Calu3 (cell line): Measurements from ENCODE around the gene RBPMS2. TPM values are rescaled to one million over a fixed set of nuclear protein-coding genes. Genes with fewer than 3 reads are reported as not detected.
A peak's percentile ranks its signal among the peaks of the same experiment; 100 is the strongest.

ENCODE experiments used
- BruUV-seq: library from RNA; stranded (reverse); fragments of 400-500 nt; replicated peaks from 2 replicates; lab custom pipeline; 2021; lab: Mats Ljungman, UMichigan
- CTCF ChIA-PET: fragments of 300-600 bp; sonication (Branson Sonifier 250); formaldehyde crosslinking; loops from one replicate; lab custom pipeline; 2022; ENCODE audit warnings: antibody characterized with exemption; lab: Charles Lee
- DNase-seq: peaks from one replicate; pipeline ENCODE4 v3.0.0; 2022
- H3K27ac Mint-ChIP-seq: one replicate; pipeline ENCODE4 v1.8.0; 2022; ENCODE audit warnings: mixed read lengths; ENCODE audit not compliant: unreplicated experiment
- H3K27me3 Mint-ChIP-seq: one replicate; pipeline ENCODE4 v1.8.0; 2022; ENCODE audit warnings: mixed read lengths; ENCODE audit not compliant: unreplicated experiment
- H3K36me3 Mint-ChIP-seq: one replicate; pipeline ENCODE4 v1.8.0; 2022; ENCODE audit warnings: mild to moderate bottlenecking, moderate library complexity, mixed read lengths; ENCODE audit not compliant: insufficient read depth, unreplicated experiment
- H3K4me1 Mint-ChIP-seq: one replicate; pipeline ENCODE4 v1.8.0; 2022; ENCODE audit warnings: mild to moderate bottlenecking, low read depth, mixed read lengths; ENCODE audit not compliant: unreplicated experiment
- H3K4me3 Mint-ChIP-seq: one replicate; pipeline ENCODE4 v1.8.0; 2022; ENCODE audit warnings: mild to moderate bottlenecking, low read depth, moderate library complexity, mixed read lengths; ENCODE audit not compliant: unreplicated experiment
- H3K9me3 Mint-ChIP-seq: one replicate; pipeline ENCODE4 v1.8.0; 2022; ENCODE audit warnings: low read depth, mixed read lengths; ENCODE audit not compliant: unreplicated experiment
- intact Hi-C: fragments of 100-400 bp; cut with micrococcal nuclease; formaldehyde crosslinking; loops from one replicate; pipeline ENCODE4 v1.10.0; 2022; ENCODE audit not compliant: unreplicated experiment
- total RNA-seq: library from RNA; stranded (reverse); gene quantifications from 2 replicates; pipeline ENCODE4 v1.2.3, GENCODE V29; 2022
- TF ChIP-seq, protein P1 (sequence below): fragments of 200-600 bp; IDR thresholded peaks from one replicate; pipeline ENCODE4 v1.8.0; 2022; ENCODE audit warnings: antibody characterized with exemption; ENCODE audit not compliant: unreplicated experiment

RBPMS2 gene
- total RNA-seq, 1 experiment from 2014 or later: 1.4 TPM

DNA sequence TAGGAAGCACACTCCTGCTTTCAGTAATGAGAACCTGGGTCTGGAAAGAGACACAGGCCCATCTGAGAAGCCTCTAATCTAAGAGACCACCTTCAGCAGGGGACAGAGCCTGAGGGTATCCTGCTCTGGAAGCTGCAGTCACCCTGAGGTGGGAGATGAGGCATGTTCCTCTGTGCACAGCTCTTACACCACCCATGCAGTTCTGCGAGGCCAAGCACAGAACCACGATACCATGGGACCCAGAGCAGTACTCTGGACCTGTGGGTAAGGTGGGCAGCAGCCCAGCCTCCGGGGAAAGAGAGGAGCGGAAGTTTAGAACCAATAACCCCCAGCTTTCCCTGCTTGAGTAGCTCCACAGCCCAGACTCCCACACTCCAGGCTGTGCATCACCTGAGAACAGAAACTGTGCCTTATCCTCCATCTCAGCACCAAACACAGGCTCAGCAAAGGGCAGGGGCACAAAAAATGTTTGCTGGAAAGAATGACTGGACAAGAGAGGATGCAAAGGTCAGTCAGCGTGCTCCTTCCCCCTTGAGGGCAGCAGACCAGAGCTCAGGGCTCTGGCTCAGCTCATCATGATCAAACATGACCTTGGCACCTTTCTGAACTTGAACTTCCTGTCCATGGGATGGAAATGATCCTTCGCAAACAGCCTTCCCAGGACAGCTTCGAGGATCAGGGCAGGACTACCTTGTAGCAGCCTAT, 43.1 kb downstream of the RBPMS2 start:
- H3K27ac Mint-ChIP-seq: no peak overlapping the region
- TF ChIP-seq, protein P1, sequence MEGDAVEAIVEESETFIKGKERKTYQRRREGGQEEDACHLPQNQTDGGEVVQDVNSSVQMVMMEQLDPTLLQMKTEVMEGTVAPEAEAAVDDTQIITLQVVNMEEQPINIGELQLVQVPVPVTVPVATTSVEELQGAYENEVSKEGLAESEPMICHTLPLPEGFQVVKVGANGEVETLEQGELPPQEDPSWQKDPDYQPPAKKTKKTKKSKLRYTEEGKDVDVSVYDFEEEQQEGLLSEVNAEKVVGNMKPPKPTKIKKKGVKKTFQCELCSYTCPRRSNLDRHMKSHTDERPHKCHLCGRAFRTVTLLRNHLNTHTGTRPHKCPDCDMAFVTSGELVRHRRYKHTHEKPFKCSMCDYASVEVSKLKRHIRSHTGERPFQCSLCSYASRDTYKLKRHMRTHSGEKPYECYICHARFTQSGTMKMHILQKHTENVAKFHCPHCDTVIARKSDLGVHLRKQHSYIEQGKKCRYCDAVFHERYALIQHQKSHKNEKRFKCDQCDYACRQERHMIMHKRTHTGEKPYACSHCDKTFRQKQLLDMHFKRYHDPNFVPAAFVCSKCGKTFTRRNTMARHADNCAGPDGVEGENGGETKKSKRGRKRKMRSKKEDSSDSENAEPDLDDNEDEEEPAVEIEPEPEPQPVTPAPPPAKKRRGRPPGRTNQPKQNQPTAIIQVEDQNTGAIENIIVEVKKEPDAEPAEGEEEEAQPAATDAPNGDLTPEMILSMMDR: no peak

DNA sequence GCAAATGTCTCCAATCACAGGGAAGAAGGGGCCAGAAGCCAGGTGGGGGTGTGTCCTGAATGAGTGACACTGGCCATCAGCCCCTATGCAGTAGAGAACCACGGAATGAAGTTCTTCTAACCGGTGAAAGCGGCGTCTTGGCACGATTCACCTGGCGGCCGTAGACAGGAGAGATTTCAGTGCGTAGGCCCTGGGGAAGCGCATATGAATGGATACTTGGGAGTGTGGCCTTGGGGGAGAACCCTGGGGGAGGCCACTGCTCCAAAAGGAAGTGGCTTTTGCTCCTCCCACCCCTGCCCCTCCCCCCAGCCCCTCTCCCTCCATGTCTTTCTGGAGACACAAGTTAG, 43.6 kb downstream of the RBPMS2 start:
- H3K27me3 Mint-ChIP-seq: peaks cover 16% of the 10 kb centered on the region
- no peak for DNase-seq
- TF ChIP-seq, protein P1: no peak
- intact Hi-C loops: loop anchor here (1.0 kb wide), 2 partner anchors 79 to 174 kb away; no protein-coding TSS in a partner anchor
- H3K36me3 Mint-ChIP-seq: no peaks in the 10 kb centered on the region
- CTCF ChIA-PET: interaction anchor here (1.2 to 3.7 kb wide), 4 partner anchors 9 to 173 kb away, joined by 4 to 30 read pairs (median 7); no protein-coding TSS in a partner anchor
- BruUV-seq: no TSS peak
- no peak overlapping the region for H3K4me3 Mint-ChIP-seq
- H3K9me3 Mint-ChIP-seq: no peaks in the 10 kb centered on the region
- peaks cover 8% of the 10 kb centered on the region for H3K4me1 Mint-ChIP-seq
- H3K27ac Mint-ChIP-seq: no peak overlapping the region

More for the DNA sequence above, 43.1 kb downstream of the RBPMS2 start:
- DNase-seq: no peak
- no TSS peak for BruUV-seq
- H3K4me1 Mint-ChIP-seq: peaks cover 8% of the 10 kb centered on the region
- H3K4me3 Mint-ChIP-seq: no peak overlapping the region
- no peaks in the 10 kb centered on the region for H3K36me3 Mint-ChIP-seq
- CTCF ChIA-PET: interaction anchor here (0.6 to 3.7 kb wide), 4 partner anchors 12 to 105 kb away, joined by 5 to 30 read pairs (median 6); no protein-coding TSS in a partner anchor
- intact Hi-C loops: no loop called here
- no peaks in the 10 kb centered on the region for H3K9me3 Mint-ChIP-seq
- H3K27me3 Mint-ChIP-seq: peaks cover 16% of the 10 kb centered on the region

DNA sequence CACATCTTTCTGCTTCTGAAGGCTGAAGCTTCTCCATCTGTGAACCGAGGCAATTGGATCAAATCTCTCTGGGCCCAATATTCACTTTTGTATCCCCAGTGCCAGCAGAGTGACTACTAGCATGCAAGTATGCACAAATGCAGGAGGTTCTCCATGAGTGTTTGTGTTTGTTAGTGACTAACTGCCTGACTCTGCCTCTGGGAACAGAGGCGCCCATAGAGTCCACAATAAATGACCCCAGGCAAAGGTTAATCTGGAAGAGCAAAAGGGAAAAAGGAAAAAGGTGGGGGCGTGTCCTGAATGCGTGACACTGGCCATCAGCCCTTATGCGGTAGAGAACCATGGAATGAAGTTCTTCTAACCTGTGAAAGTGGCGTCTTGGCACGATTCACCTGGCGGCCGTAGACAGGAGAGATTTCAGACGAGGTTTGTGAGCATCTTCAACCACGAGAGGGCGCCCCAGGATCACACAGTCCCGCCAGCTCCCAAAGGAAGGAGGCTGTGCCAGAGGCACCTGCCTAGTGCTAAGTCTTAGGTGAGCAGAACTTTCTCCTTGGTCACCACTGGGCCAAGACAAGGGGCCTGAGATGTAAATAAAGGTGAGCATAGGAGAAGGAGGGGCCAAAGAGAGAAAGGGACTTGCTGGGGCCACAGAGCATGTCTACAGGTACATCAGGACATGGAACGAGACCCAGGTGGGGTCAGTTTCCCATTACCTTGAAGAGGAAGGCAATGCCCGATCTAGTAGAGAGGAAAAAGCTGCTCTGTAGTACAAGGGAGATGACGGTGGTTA, 44.2 kb downstream of the RBPMS2 start:
- CTCF ChIA-PET: interaction anchor here (0.6 to 3.7 kb wide), 7 partner anchors 10 to 242 kb away, joined by 3 to 30 read pairs (median 4); no protein-coding TSS in a partner anchor
- Mint-ChIP-seq H3K4me1 (peaks cover 8% of the 10 kb centered on the region), H3K4me3 (no peak overlapping the region), H3K36me3 (no peaks in the 10 kb centered on the region), H3K27ac (no peak overlapping the region), H3K9me3 (no peaks in the 10 kb centered on the region), H3K27me3 (peaks cover 10% of the 10 kb centered on the region)
- DNase-seq: peak; percentile 95
- BruUV-seq: no TSS peak
- intact Hi-C loops: loop anchor here (1.0 kb wide), 2 partner anchors 79 to 174 kb away; no protein-coding TSS in a partner anchor
- TF ChIP-seq, protein P1: peak; percentile 91

DNA sequence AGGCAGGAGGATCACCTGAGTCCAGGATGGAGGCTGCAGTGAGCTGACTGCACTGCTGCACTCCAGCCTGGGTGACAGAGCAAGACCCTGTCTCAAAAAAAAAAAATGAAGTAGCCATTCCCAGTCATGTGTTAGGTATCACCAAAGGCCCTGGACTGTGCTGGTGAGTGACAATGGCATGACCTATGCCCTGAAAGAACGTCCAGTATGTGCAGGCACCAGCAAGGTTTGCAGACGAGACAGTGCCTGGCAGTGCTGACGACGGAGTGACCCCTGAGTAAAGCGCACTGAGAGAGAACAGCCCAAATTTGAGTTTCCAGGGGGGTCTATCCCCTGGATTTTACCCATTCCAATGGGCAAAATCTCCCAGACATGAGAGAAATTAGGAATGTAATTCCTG, 45.2 kb downstream of the RBPMS2 start:
- Mint-ChIP-seq H3K9me3 (no peaks in the 10 kb centered on the region), H3K4me3 (no peak overlapping the region), H3K27me3 (no peaks in the 10 kb centered on the region), H3K27ac (no peak overlapping the region), H3K4me1 (peaks cover 8% of the 10 kb centered on the region), H3K36me3 (no peaks in the 10 kb centered on the region)
- CTCF ChIA-PET: interaction anchor here (0.6 to 3.7 kb wide), 4 partner anchors 11 to 241 kb away, joined by 3 to 30 read pairs (median 6); no protein-coding TSS in a partner anchor
- BruUV-seq: no TSS peak
- TF ChIP-seq, protein P1: no peak
- DNase-seq: no peak
- intact Hi-C loops: no loop called here
